ENCODE measurements around the gene CAPS.

DNA sequence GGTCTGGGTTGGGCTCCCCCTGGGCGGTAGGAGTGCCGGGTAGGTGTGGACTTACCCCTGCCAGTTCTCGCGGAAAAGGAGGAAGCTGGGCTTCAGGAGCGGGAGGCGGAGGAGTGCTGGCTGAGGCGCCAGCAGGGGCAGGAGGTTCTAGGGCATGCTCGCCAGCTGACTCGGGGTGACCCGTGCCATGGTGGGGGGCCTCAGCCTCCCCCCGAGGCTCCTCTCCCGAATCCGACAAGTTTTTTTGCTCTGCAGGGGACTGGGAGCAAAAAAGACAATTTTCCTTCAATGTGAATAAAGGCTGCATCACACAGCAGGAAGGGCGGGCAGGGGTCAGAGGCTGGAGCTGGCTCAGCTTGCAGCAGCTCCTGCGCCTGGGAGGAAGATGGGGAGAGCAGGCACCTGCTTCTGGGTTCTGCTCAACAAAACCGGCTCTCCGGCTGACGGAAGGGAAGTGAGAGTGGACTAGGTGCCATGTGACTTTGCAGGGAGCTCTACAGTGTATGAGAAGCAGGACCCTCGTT lies 37.3 kb downstream of the CAPS start:
- no peak for TF ChIP-seq TAF1 (IDR thresholded peaks at IDR 0.05; ENCODE audit: borderline replicate concordance, insufficient read depth, low read length)
- TF ChIP-seq, protein P1, sequence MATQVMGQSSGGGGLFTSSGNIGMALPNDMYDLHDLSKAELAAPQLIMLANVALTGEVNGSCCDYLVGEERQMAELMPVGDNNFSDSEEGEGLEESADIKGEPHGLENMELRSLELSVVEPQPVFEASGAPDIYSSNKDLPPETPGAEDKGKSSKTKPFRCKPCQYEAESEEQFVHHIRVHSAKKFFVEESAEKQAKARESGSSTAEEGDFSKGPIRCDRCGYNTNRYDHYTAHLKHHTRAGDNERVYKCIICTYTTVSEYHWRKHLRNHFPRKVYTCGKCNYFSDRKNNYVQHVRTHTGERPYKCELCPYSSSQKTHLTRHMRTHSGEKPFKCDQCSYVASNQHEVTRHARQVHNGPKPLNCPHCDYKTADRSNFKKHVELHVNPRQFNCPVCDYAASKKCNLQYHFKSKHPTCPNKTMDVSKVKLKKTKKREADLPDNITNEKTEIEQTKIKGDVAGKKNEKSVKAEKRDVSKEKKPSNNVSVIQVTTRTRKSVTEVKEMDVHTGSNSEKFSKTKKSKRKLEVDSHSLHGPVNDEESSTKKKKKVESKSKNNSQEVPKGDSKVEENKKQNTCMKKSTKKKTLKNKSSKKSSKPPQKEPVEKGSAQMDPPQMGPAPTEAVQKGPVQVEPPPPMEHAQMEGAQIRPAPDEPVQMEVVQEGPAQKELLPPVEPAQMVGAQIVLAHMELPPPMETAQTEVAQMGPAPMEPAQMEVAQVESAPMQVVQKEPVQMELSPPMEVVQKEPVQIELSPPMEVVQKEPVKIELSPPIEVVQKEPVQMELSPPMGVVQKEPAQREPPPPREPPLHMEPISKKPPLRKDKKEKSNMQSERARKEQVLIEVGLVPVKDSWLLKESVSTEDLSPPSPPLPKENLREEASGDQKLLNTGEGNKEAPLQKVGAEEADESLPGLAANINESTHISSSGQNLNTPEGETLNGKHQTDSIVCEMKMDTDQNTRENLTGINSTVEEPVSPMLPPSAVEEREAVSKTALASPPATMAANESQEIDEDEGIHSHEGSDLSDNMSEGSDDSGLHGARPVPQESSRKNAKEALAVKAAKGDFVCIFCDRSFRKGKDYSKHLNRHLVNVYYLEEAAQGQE (IDR thresholded peaks at IDR 0.05; ENCODE audit: insufficient read depth in 1 of 2, low read depth in 2 of 2, low read length in 2 of 2), result no peak
- no peak for TF ChIP-seq POLR2AphosphoS5 (IDR thresholded peaks at IDR 0.05; ENCODE audit: low read depth, low read length)
- no peak for TF ChIP-seq SIN3A (IDR thresholded peaks at IDR 0.05; ENCODE audit: borderline replicate concordance, insufficient read depth, low read length)
- TF ChIP-seq FOXP2 (optimal IDR thresholded peaks at IDR 0.05; ENCODE audit: borderline replicate concordance, extremely low read depth, extremely low read length, insufficient read depth), result no peak

Data from PFSK-1 (cell line).